ENCODE data around the gene TMEM229A. TPM values are rescaled to one million over a fixed set of nuclear protein-coding genes. Genes with fewer than 3 reads are reported as not detected.
"Not testable (repeated sequence)": the region's sequence is repeated elsewhere in the genome, so short reads cannot be mapped to it uniquely, and the experiment has no call there.

The TMEM229A gene
- total RNA-seq = under 1 TPM in 2 of 4 donors, not detected in 2; 0.27 to 0.49 TPM

DNA sequence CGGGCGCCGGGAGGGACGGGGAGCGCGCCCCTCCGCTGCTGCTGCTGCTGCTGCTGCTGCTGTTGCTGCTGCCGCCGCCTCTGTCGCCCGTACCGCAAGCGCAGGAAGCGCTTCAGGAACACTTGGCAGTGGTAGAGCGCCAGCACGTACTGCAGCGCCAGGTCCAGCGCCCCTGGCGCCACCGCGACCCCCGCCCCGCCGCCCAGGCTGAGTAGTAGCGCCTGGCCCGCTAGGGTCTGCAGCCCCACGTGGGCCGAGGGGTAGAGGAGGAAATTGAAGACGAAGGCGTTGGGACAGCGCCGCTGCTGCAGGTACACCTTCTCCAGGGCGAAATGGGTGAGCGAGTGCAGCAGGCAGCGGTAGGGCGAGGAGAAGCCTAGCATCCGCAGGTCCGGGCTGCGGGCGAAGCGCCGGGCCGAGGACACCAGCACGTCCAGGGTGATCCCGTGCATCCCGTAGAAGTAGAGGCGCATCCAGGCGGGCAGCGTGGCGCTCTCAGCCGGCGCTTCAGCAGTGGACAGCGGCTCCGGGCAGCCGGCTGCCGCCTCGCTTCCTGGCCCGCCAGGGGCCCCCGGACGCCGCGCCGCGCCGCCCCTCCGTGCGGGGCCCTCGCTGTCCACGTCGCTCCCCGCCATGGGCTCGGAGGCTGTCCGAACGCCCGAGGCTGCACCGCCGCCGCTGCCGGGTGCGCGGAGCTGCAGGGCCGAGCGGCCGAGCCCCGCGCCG is at the start of gene TMEM229A:
TMEM229A (minus strand) TSS at position 699 of the 726 bp plus-strand sequence; CDS start at position 635, 64 bp downstream.
- Histone ChIP-seq H3K4me3 (replicated peaks in 1 of 3) (peak within 1 kb of the TSS; percentile 12 to 26 (median 24)), H3K9me3 (no peaks in the 10 kb centered on the region), H3K27ac (no peak within 1 kb of the TSS), H3K4me1 (peaks cover 4 to 13% of the 10 kb centered on the region in 2 donors), H3K36me3 (no peaks in the 10 kb centered on the region), H3K27me3 (no peaks in the 10 kb centered on the region)
- intact Hi-C loops (cut with DNase I) = no loop called here
- TF ChIP-seq, protein P1, sequence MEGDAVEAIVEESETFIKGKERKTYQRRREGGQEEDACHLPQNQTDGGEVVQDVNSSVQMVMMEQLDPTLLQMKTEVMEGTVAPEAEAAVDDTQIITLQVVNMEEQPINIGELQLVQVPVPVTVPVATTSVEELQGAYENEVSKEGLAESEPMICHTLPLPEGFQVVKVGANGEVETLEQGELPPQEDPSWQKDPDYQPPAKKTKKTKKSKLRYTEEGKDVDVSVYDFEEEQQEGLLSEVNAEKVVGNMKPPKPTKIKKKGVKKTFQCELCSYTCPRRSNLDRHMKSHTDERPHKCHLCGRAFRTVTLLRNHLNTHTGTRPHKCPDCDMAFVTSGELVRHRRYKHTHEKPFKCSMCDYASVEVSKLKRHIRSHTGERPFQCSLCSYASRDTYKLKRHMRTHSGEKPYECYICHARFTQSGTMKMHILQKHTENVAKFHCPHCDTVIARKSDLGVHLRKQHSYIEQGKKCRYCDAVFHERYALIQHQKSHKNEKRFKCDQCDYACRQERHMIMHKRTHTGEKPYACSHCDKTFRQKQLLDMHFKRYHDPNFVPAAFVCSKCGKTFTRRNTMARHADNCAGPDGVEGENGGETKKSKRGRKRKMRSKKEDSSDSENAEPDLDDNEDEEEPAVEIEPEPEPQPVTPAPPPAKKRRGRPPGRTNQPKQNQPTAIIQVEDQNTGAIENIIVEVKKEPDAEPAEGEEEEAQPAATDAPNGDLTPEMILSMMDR (IDR thresholded peaks at IDR 0.05) = no peak
- no peak for TF ChIP-seq POLR2A (IDR thresholded peaks at IDR 0.05)
- peak; percentile 43 to 46 for DNase-seq
- WGBS, 2 donors = 0 to 1% methylated on average over 11 to 18 of the region's 87 CpGs

GRCh38 chr7:124082234-124082633 is 49.4 kb upstream of the TMEM229A start:
- 95 to 99% methylated on average over 8 of the region's 8 CpGs for WGBS, 2 donors
- H3K4me1 ChIP-seq; DNase-seq; H3K27me3 ChIP-seq; H3K36me3 ChIP-seq; H3K9me3 ChIP-seq; intact Hi-C loops (cut with DNase I); H3K4me3 ChIP-seq (replicated peaks in 1 of 3); H3K27ac ChIP-seq: not testable (repeated sequence)

DNA sequence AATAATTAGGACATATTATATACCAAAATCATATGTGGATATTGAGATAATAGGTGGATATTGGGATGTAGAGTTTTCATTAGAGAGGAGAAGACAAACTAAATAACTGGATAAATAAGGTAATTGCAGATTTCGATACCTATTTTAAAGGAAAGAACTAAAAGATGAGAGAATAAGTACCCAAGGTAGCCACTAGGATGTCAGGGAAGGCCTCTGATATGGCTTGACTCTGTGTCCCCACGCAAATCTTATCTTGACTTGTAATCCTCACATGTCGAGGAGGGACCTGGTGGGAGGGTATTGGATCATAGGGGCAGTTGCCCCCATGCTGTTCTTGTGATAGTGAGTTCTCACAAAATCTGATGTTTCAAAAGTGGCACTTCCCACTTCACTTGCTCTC is 44.7 kb upstream of the TMEM229A start:
- intact Hi-C loops (cut with DNase I) = no loop called here
- no peak overlapping the region for H3K4me3 ChIP-seq (replicated peaks in 1 of 3)
- H3K9me3 ChIP-seq = no peaks in the 10 kb centered on the region
- no peaks in the 10 kb centered on the region for H3K4me1 ChIP-seq
- H3K36me3 ChIP-seq = no peaks in the 10 kb centered on the region
- no peak overlapping the region for H3K27ac ChIP-seq
- no peaks in the 10 kb centered on the region for H3K27me3 ChIP-seq
- 59 to 72% methylated on average over 3 of the region's 3 CpGs for WGBS, 2 donors
- TF ChIP-seq, protein P1 (IDR thresholded peaks at IDR 0.05) = no peak
- TF ChIP-seq POLR2A (IDR thresholded peaks at IDR 0.05) = no peak
- no peak for DNase-seq

GRCh38 chr7:124076841-124077240 is 44.0 kb upstream of the TMEM229A start:
- no peaks in the 10 kb centered on the region for H3K9me3 ChIP-seq
- TF ChIP-seq POLR2A (IDR thresholded peaks at IDR 0.05) = no peak
- TF ChIP-seq, protein P1 (IDR thresholded peaks at IDR 0.05) = no peak
- no peaks in the 10 kb centered on the region for H3K36me3 ChIP-seq
- DNase-seq = no peak
- intact Hi-C loops (cut with DNase I) = no loop called here
- no peak overlapping the region for H3K4me3 ChIP-seq (replicated peaks in 1 of 3)
- no peak overlapping the region for H3K27ac ChIP-seq
- H3K4me1 ChIP-seq = no peaks in the 10 kb centered on the region
- H3K27me3 ChIP-seq = no peaks in the 10 kb centered on the region

- Histone ChIP-seq H3K4me1 (no peaks in the 10 kb centered on the region), H3K4me3 (replicated peaks in 1 of 3) (no peak overlapping the region), H3K27me3 (no peaks in the 10 kb centered on the region), H3K9me3 (no peaks in the 10 kb centered on the region), H3K36me3 (no peaks in the 10 kb centered on the region), H3K27ac (no peak overlapping the region)
- TF ChIP-seq, protein P1 (IDR thresholded peaks at IDR 0.05) = no peak
- no peak for TF ChIP-seq POLR2A (IDR thresholded peaks at IDR 0.05)
- 59 to 74% methylated on average over 1 of the region's 1 CpG for WGBS, 2 donors
- intact Hi-C loops (cut with DNase I) = no loop called here
- no peak for DNase-seq
Observed at GRCh38 chr7:124074007-124074406, 41.1 kb upstream of the TMEM229A start.

Measured in thyroid gland (tissue), 4 donors.